ENCODE results near the gene CLCC1. TPM values are rescaled to one million over a fixed set of nuclear protein-coding genes. Genes with fewer than 3 reads are reported as not detected.
"Not testable (repeated sequence)": the region's sequence is repeated elsewhere in the genome, so short reads cannot be mapped to it uniquely, and the experiment has no call there.

The CLCC1 gene
- total RNA-seq, 1 donor, result 32.6 TPM

- Histone ChIP-seq H3K27me3 (ENCODE audit: insufficient read depth, low read length) (no peaks in the 10 kb centered on the region), H2AFZ (ENCODE audit: low read length) (no peak overlapping the region), H3K27ac (ENCODE audit: low read depth, low read length) (no peak overlapping the region), H3K4me3 (ENCODE audit: insufficient read depth, low read length) (no peak overlapping the region), H3K79me2 (ENCODE audit: insufficient read depth, low read length) (peaks cover 67% of the 10 kb centered on the region), H3K36me3 (ENCODE audit: insufficient read depth, low read length) (peaks cover 11% of the 10 kb centered on the region), H3K4me1 (ENCODE audit: insufficient read depth, low read length) (peaks cover 7% of the 10 kb centered on the region), H3K4me2 (ENCODE audit: insufficient read depth, low read length) (no peak overlapping the region), H3K9me3 (ENCODE audit: low read depth, low read length) (no peaks in the 10 kb centered on the region), H4K20me1 (ENCODE audit: insufficient read depth, low read length) (peaks cover 14% of the 10 kb centered on the region)
- no peak for DNase-seq (ENCODE audit: insufficient read length, low spot score, missing footprints)
- TF ChIP-seq CTCF (IDR thresholded peaks at IDR 0.05; ENCODE audit: extremely low read depth, low read depth, low read length), result no peak
These were observed 14.2 kb downstream of the CLCC1 start for GRCh38 chr1:108949044-108949443.

- no peaks in the 10 kb centered on the region for H3K9me3 ChIP-seq (ENCODE audit: low read depth, low read length)
- H4K20me1 ChIP-seq (ENCODE audit: insufficient read depth, low read length), result peaks cover 9% of the 10 kb centered on the region
- H3K36me3 ChIP-seq (ENCODE audit: insufficient read depth, low read length), result peaks cover 17% of the 10 kb centered on the region
- H3K4me1 ChIP-seq (ENCODE audit: insufficient read depth, low read length), result peaks cover 7% of the 10 kb centered on the region
- DNase-seq (ENCODE audit: insufficient read length, low spot score, missing footprints), result no peak
- H3K4me3 ChIP-seq (ENCODE audit: insufficient read depth, low read length), result peak overlapping the region; percentile 37
- TF ChIP-seq CTCF (IDR thresholded peaks at IDR 0.05; ENCODE audit: extremely low read depth, low read depth, low read length), result no peak
- no peaks in the 10 kb centered on the region for H3K27me3 ChIP-seq (ENCODE audit: insufficient read depth, low read length)
- peak overlapping the region; percentile 53 for H2AFZ ChIP-seq (ENCODE audit: low read length)
- H3K27ac ChIP-seq (ENCODE audit: low read depth, low read length), result no peak overlapping the region
- H3K79me2 ChIP-seq (ENCODE audit: insufficient read depth, low read length), result peaks cover 62% of the 10 kb centered on the region
- peak overlapping the region; percentile 82 for H3K4me2 ChIP-seq (ENCODE audit: insufficient read depth, low read length)
These were observed 15.3 kb downstream of the CLCC1 start for GRCh38 chr1:108947871-108948525.

GRCh38 chr1:108936170-108936569 is 27.1 kb downstream of the CLCC1 start:
- H3K4me1 ChIP-seq (ENCODE audit: insufficient read depth, low read length), result no peaks in the 10 kb centered on the region
- no peak overlapping the region for H3K27ac ChIP-seq (ENCODE audit: low read depth, low read length)
- no peaks in the 10 kb centered on the region for H4K20me1 ChIP-seq (ENCODE audit: insufficient read depth, low read length)
- no peaks in the 10 kb centered on the region for H3K79me2 ChIP-seq (ENCODE audit: insufficient read depth, low read length)
- peaks cover 74% of the 10 kb centered on the region for H3K36me3 ChIP-seq (ENCODE audit: insufficient read depth, low read length)
- no peak for TF ChIP-seq CTCF (IDR thresholded peaks at IDR 0.05; ENCODE audit: extremely low read depth, low read depth, low read length)
- H3K4me2 ChIP-seq (ENCODE audit: insufficient read depth, low read length), result no peak overlapping the region
- no peak overlapping the region for H3K4me3 ChIP-seq (ENCODE audit: insufficient read depth, low read length)
- no peaks in the 10 kb centered on the region for H3K9me3 ChIP-seq (ENCODE audit: low read depth, low read length)
- H2AFZ ChIP-seq (ENCODE audit: low read length), result no peak overlapping the region
- no peaks in the 10 kb centered on the region for H3K27me3 ChIP-seq (ENCODE audit: insufficient read depth, low read length)
- DNase-seq (ENCODE audit: insufficient read length, low spot score, missing footprints), result no peak

GRCh38 chr1:108933944-108934343 is 29.3 kb downstream of the CLCC1 start:
- H2AFZ ChIP-seq (ENCODE audit: low read length), result no peak overlapping the region
- no peak overlapping the region for H3K4me3 ChIP-seq (ENCODE audit: insufficient read depth, low read length)
- no peaks in the 10 kb centered on the region for H4K20me1 ChIP-seq (ENCODE audit: insufficient read depth, low read length)
- H3K4me2 ChIP-seq (ENCODE audit: insufficient read depth, low read length), result no peak overlapping the region
- peaks cover 88% of the 10 kb centered on the region for H3K36me3 ChIP-seq (ENCODE audit: insufficient read depth, low read length)
- no peaks in the 10 kb centered on the region for H3K79me2 ChIP-seq (ENCODE audit: insufficient read depth, low read length)
- DNase-seq (ENCODE audit: insufficient read length, low spot score, missing footprints), result no peak
- H3K27me3 ChIP-seq (ENCODE audit: insufficient read depth, low read length), result no peaks in the 10 kb centered on the region
- no peak for TF ChIP-seq CTCF (IDR thresholded peaks at IDR 0.05; ENCODE audit: extremely low read depth, low read depth, low read length)
- no peak overlapping the region for H3K27ac ChIP-seq (ENCODE audit: low read depth, low read length)
- no peaks in the 10 kb centered on the region for H3K4me1 ChIP-seq (ENCODE audit: insufficient read depth, low read length)
- no peaks in the 10 kb centered on the region for H3K9me3 ChIP-seq (ENCODE audit: low read depth, low read length)

- not testable (repeated sequence) for H4K20me1 ChIP-seq (ENCODE audit: insufficient read depth, low read length); H3K27ac ChIP-seq (ENCODE audit: low read depth, low read length); H3K27me3 ChIP-seq (ENCODE audit: insufficient read depth, low read length); H3K4me1 ChIP-seq (ENCODE audit: insufficient read depth, low read length); H3K9me3 ChIP-seq (ENCODE audit: low read depth, low read length); DNase-seq (ENCODE audit: insufficient read length, low spot score, missing footprints); H3K79me2 ChIP-seq (ENCODE audit: insufficient read depth, low read length); H3K4me2 ChIP-seq (ENCODE audit: insufficient read depth, low read length); H3K4me3 ChIP-seq (ENCODE audit: insufficient read depth, low read length); H2AFZ ChIP-seq (ENCODE audit: low read length)
- peaks cover 70% of the 10 kb centered on the region for H3K36me3 ChIP-seq (ENCODE audit: insufficient read depth, low read length)
These were observed 35.7 kb downstream of the CLCC1 start for GRCh38 chr1:108927565-108927964.

All from osteoblast (primary cell).